Measurements from ENCODE around the gene INHA.

INHA gene

GRCh38 chr2:219622472-219622871 lies 50.4 kb downstream of the INHA start:
- Histone ChIP-seq H3K27ac (no peak overlapping the region), H3K36me3 (no peaks in the 10 kb centered on the region)
- no peak for TF ChIP-seq CTCF (IDR thresholded peaks at IDR 0.05; ENCODE audit: low read depth, low read length)

GRCh38 chr2:219624565-219624964 lies 52.5 kb downstream of the INHA start:
- Histone ChIP-seq H3K36me3 (no peaks in the 10 kb centered on the region), H3K27me3 (ENCODE audit: insufficient read depth, low read depth, severe bottlenecking) (no peaks in the 10 kb centered on the region), H3K27ac (no peak overlapping the region), H3K4me3 (ENCODE audit: low read depth, low read length) (no peak overlapping the region), H3K9me3 (ENCODE audit: severe bottlenecking) (no peaks in the 10 kb centered on the region)
- DNase-seq, result no peak
- no peak for TF ChIP-seq CTCF (IDR thresholded peaks at IDR 0.05; ENCODE audit: low read depth, low read length)

More at GRCh38 chr2:219622472-219622871, 50.4 kb downstream of the INHA start:
- Histone ChIP-seq H3K9me3 (ENCODE audit: severe bottlenecking) (no peaks in the 10 kb centered on the region), H3K27me3 (ENCODE audit: insufficient read depth, low read depth, severe bottlenecking) (no peaks in the 10 kb centered on the region), H3K4me3 (ENCODE audit: low read depth, low read length) (no peak overlapping the region)
- DNase-seq, result no peak

GRCh38 chr2:219625179-219625578 lies 53.1 kb downstream of the INHA start:
- no peaks in the 10 kb centered on the region for H3K36me3 ChIP-seq
- H3K27ac ChIP-seq, result no peak overlapping the region
- no peak for DNase-seq
- H3K4me3 ChIP-seq (ENCODE audit: low read depth, low read length), result no peak overlapping the region
- H3K9me3 ChIP-seq (ENCODE audit: severe bottlenecking), result no peaks in the 10 kb centered on the region
- no peaks in the 10 kb centered on the region for H3K27me3 ChIP-seq (ENCODE audit: insufficient read depth, low read depth, severe bottlenecking)
- no peak for TF ChIP-seq CTCF (IDR thresholded peaks at IDR 0.05; ENCODE audit: low read depth, low read length)

All from WERI-Rb-1 (cell line).